GM19023 (cell line): ENCODE data around the gene NOXA1.

ENCODE experiments used
- ATAC-seq: cut with Tn5 transposase; IDR thresholded peaks from one replicate; pipeline ENCODE4 v1.9.1; 2021; ENCODE audit warnings: mild to moderate bottlenecking, moderate library complexity; ENCODE audit not compliant: unreplicated experiment

Gene NOXA1

DNA sequence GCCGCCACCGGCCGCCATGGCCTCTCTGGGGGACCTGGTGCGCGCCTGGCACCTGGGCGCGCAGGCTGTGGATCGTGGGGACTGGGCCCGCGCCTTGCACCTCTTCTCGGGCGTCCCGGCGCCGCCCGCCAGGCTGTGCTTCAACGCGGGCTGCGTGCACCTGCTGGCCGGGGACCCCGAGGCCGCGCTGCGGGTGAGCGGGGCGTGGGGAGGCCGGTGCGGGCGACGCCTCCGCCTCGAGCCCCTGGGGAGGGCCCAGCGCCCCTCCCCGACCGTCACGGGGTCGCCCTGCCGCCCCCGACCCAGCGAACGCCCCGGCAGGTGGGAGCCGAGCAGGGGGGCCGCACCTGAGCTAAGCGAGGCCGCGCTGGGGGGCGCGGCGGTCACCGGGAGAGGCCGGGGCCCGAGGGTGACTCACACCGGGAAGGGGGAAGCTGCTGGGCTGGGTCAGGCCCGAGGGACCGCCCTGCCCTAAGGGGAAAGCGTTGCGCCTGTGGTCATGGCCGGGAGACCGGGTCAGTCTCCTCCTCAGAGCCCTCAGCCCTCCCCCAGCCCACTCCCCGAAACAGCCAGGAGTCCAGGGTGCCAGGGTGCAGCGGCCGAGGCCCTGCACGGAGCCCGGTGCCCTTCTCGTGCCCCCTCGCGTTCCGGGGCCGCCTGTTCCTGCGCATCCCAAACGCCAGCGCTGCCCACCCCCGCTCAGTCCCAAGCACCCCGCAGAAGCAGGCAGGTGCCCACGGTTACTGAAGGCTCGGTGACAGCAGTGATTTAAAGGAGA is 510 bp downstream of the NOXA1 start:
- ATAC-seq: peak; percentile 19

DNA sequence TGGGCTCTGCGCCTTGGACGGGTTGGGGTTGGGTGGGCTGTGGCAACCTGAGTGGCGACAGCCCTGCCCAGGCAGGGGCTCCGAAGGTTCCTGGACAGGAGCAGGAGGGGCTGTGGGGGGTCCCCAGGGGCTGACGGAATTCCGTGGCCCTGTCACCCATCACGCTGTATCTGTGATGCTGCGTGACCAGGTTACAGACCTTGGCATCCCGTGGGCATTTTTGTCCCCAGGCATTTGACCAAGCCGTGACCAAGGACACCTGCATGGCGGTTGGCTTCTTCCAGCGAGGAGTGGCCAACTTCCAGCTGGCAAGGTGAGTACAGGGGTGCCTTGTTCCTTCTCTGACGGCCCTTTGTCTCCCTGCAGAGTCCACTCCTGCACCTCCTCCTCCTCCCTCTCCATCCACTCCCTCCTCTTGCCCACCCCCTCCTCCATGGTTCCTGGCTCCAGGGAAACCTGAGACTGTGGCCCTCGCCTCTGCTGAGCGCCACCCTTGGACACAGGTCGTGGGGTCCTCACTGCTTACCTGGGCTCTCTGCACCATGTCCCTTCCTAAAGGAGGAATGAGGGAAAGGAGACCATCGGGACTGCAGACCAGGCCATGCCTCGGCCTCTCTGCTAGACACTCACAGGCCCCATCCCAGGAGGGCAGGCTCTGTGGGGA is 3.0 kb downstream of the NOXA1 start:
- no peak for ATAC-seq

GRCh38 chr9:137427454-137428310 is 4.5 kb downstream of the NOXA1 start:
- no peak for ATAC-seq

DNA sequence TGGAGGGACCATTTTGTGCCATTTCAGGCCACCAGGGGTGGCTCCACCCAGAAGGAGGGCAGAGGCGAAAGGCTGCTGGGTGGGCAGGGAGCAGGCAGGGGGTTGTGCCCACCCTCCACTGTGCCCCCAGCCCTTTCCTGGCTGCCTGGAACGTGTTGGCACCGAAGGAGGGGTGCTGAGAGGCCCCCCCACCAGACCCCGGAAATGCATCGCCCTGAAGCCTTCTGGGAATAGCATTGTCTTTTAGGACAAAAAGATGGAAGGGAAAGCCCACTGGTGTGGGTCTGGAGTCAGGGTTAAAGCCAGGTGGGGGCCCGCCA is 5.1 kb downstream of the NOXA1 start:
- ATAC-seq: no peak

DNA sequence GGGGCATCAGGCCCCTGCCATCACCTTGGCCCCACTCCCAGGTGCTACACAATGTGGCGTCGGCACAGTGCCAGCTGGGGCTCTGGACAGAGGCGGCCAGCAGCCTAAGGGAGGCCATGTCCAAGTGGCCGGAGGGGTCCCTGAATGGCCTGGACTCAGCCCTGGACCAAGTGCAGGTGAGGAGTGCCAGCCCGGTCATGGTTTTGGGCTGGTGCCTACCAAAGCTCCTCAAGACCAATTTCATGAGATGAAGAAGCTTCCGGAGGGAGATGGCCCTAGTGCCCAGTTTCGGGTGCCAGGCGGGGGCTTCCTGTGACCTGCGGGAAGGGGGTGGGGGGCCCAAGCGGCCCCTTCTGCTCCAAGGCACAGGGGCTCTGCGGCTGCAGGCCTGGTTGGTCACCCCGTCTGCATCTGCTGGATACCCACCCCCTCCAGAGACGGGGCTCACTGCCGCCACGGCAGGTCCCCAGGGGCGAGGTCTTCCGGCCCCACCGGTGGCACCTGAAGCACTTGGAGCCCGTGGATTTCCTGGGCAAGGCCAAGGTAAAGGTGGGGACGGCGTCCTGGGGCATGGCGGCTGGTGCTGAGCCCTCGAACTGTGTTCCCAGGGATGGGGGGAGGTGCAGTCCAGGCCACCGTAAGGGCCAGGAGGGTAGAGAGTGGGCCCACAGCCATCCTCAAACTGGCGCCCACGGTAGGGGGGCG is 5.8 kb downstream of the NOXA1 start:
- no peak for ATAC-seq

DNA sequence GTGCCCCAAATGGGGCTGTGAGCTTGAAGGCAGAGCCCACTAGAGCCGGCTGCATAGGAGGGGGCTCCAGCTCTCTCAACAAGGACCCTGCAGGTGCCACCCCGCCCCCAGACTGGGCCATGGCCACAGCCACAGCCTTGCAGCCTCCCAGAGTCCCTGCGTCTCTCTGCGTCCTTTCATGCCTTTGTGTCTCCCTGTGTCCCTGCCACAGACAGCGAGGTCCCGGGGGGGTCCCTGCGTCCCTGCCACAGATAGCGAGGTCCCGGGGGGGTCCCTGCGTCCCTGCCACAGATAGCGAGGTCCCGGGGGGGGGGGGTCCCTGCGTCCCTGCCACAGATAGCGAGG is 6.3 kb downstream of the NOXA1 start:
- ATAC-seq: no peak

GRCh38 chr9:137429974-137430722 is 7.0 kb downstream of the NOXA1 start:
- ATAC-seq: no peak

DNA sequence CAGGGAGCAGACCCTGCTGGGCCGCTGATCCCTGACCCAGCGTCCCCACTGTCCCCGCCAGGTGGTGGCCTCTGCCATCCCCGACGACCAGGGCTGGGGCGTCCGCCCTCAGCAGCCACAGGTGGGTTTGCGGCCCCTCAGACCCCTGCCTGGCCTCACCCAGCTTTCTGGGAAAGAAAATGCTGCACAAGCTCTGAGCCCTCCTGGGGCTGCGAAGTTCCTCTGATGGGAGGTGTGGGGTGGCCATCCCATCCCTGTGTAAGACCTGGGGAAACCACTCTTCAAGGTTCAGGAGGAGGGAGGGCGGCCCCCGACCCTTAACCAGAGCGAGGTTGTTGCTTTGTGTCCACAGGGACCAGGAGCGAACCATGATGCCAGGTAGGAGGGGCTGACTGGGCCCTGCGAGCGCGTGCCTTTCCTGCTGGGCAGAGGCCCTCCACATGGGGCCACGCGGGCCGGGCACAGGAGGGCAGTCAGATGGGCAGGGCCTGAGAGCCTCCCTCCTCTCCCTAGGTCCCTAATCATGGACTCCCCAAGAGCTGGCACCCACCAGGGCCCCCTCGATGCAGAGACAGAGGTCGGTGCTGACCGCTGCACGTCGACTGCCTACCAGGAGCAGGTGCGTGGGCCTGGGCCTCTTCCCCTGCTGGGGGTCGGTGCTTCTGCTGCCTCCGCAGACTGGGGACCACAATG is 7.7 kb downstream of the NOXA1 start:
- ATAC-seq: no peak

DNA sequence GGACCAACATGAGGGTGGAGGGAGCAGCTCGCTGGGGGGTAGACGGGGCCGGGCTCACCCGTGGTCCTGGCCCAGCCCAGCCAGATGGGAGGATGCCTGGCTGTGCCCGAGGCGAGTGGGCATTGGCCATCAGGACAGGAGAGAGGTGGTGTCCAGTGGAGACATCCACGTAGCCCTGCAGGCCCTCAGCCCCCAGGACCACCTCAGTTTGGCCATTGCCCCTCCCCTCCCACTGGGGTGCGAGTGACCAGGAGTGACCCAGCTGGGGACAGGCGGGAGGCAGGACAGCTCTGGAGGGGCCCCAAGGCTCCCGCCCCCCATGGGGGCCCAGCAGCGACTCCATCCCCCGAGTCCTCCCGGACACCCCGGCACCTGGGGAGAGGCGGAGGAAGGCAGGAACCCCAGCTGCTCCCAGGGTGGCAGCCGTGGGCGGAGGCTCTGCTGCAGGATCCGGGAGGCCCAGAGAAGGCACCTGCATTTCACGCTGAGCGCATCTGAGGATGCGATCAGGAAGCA is 8.3 kb downstream of the NOXA1 start:
- ATAC-seq: no peak

GRCh38 chr9:137432687-137433348 is 9.6 kb downstream of the NOXA1 start:
- ATAC-seq: no peak

DNA sequence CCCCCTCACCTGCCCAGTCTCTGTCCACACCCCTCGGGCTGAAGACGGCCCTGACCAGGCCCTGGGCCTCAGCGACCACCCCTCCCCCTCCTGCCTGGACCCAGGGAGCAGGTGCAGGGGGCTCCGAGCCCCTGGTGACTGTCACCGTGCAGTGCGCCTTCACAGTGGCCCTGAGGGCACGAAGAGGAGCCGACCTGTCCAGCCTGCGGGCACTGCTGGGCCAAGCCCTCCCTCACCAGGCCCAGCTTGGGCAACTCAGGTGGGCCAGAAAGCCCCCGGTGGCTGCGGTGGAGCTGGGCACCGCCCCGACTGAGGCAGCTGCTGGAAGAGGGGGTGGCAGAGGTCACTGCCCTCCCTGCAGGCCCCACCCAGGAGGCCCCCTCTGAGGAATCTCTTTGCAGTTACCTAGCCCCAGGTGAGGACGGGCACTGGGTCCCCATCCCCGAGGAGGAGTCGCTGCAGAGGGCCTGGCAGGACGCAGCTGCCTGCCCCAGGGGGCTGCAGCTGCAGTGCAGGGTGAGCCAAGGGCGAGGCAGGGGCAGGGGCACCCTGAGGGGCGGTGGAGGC is 10.2 kb downstream of the NOXA1 start:
- no peak for ATAC-seq

GRCh38 chr9:137433916-137434431 is 10.8 kb downstream of the NOXA1 start:
- no peak for ATAC-seq

GRCh38 chr9:137434498-137435380 is 11.5 kb downstream of the NOXA1 start:
- no peak for ATAC-seq

DNA sequence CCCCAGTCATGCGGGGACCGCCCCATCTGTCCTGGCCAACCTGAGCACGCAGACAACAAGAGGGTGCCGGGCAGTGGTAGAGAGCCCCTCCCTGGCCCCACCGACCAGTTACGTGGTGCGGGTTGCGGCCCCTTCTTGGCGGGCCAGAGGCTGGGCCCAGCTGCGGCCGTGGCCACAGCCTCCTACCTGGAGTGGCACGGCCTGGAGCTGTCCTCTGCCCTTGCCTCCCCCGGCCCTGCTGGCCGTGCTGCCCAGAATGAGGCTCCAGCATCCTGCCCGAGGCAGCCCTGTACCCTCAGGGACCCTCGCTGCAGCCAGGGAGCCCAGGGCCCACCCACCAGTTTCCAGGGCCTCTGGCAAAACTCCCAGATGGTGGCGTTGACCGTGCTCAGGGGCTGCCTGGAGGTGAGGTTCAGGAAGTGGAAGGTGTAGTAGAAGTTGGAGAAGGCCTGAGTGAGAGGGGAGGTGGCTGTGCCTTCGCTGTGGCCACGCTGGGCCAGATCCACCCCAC is 12.2 kb downstream of the NOXA1 start:
- ATAC-seq: no peak

DNA sequence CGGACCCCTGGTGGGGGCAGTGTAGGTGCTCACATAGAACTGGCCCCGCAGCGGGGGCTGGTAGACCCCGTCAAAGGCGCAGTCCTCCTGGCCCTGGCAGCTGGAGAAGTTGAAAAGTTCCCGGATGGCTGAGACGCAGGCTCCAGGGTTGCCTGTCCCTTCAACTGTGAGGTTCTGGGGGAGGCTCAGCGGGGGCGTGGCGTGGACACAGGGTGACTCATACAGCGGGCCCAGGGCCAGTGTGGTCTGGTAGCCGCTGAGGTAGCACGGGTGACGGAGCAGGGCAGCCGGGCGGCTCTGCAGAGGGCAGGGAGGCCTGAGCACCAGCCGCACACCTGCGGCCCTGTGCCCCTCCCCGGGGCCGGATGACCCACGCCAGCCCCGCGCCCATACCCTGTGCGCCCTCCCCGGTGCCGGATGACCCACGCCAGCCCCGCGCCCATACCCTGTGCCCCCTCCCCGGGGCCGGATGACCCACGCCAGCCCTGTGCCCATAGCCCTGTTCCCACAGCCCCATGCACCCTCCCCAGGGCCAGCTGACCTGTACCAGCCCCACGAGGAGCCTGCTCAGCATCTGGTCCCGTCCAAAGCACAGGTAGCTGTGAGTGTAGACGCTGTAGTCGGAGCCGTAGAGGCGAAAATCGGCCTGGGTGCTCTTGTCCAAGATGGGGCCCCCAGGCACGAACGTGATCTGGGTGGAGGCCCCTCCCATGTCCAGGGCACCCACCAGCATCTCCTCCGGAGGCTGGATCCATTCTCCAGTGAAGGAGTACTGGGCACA is 13.0 kb downstream of the NOXA1 start:
- no peak for ATAC-seq

GRCh38 chr9:137436761-137437600 is 13.8 kb downstream of the NOXA1 start:
- ATAC-seq: no peak
